ENCODE measurements around the gene SCUBE1.

Gene SCUBE1

DNA sequence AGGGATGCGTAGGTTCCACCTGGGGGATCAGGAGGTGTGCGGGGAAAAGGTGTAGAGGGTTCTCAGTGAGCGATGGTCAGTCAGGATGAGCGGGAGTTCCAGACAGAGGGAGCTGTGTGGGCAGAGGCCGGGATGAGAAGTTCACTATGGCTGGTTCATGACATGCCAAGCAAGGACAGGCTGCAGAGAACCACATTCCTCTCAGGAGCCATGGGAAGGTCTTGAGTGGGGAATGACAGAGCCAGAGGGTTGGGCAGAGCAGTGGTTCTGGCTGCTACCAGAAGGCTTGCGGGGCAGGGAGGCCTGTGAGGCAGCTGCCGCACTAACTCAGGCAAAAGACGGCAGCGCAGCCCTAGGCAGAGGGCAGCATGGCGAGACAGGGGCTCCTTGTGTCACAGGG lies 66.1 kb downstream of the SCUBE1 start:
- DNase-seq (ENCODE audit: low read depth) = no peak
- TF ChIP-seq, protein P1, sequence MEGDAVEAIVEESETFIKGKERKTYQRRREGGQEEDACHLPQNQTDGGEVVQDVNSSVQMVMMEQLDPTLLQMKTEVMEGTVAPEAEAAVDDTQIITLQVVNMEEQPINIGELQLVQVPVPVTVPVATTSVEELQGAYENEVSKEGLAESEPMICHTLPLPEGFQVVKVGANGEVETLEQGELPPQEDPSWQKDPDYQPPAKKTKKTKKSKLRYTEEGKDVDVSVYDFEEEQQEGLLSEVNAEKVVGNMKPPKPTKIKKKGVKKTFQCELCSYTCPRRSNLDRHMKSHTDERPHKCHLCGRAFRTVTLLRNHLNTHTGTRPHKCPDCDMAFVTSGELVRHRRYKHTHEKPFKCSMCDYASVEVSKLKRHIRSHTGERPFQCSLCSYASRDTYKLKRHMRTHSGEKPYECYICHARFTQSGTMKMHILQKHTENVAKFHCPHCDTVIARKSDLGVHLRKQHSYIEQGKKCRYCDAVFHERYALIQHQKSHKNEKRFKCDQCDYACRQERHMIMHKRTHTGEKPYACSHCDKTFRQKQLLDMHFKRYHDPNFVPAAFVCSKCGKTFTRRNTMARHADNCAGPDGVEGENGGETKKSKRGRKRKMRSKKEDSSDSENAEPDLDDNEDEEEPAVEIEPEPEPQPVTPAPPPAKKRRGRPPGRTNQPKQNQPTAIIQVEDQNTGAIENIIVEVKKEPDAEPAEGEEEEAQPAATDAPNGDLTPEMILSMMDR (IDR thresholded peaks at IDR 0.05; ENCODE audit: insufficient read depth, low read depth, low read length, missing control alignments) = no peak
- H3K4me3 ChIP-seq (ENCODE audit: low read depth, low read length) = no peak overlapping the region

DNA sequence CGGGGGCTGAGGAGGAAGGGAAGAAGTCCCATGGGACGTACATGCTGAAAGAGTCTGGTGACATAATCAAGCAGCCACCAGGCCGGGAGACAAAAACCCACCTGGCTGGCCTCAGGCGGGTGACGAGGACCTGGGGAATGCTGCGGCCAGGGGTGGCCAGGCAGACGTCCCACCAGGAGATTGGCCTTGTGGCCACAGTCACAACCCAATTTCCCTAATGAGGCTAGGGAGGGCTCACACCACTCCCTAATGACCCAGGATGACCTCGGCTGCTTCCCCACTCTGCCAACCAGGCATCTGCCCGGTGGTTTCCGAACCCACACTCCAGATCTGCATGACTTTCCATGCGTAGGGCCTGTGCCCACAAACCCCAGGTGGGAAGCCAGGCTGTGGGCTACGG lies 66.9 kb downstream of the SCUBE1 start:
- H3K4me3 ChIP-seq (ENCODE audit: low read depth, low read length) = no peak overlapping the region
- TF ChIP-seq, protein P1 (IDR thresholded peaks at IDR 0.05; ENCODE audit: insufficient read depth, low read depth, low read length, missing control alignments) = no peak
- no peak for DNase-seq (ENCODE audit: low read depth)

DNA sequence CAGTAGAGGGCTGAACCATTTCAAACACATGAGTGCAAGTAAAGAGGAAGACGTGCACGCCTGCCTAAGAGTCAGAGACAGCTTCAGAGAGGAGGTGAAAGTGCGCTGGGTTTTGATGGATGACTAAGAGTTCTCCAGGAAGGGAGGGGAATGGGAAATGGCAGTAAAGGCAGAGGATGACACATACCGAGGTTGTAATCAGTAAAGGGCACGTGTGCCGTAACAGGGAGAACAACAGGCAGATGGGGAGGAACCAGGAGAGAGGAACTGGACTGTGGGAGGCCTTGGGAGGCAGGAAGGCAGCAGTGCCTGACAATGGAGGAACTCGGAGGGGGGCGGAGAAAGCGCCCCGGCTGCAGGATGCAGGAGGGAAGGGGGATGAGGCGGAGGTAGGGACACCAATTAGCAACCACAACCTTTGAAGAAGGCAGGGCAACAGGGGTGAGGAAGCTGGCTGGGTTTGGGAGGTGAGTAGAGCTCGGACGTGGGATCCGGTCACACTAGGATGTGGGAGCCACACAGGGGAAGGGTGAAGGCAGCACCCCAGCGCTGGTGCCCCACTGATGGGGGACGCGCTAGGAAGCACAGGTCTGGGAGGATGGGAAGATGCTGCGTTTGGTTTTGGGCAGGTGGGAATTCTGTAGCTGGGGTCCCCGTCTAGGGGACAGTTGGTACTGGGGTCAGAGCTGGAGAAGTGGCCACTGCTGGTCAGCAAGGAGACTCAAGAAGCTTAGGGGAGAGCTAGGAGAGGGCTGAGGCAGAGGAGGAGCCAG lies 67.4 kb downstream of the SCUBE1 start:
- DNase-seq (ENCODE audit: low read depth) = no peak
- TF ChIP-seq, protein P1 (IDR thresholded peaks at IDR 0.05; ENCODE audit: insufficient read depth, low read depth, low read length, missing control alignments) = no peak
- H3K4me3 ChIP-seq (ENCODE audit: low read depth, low read length) = no peak overlapping the region

DNA sequence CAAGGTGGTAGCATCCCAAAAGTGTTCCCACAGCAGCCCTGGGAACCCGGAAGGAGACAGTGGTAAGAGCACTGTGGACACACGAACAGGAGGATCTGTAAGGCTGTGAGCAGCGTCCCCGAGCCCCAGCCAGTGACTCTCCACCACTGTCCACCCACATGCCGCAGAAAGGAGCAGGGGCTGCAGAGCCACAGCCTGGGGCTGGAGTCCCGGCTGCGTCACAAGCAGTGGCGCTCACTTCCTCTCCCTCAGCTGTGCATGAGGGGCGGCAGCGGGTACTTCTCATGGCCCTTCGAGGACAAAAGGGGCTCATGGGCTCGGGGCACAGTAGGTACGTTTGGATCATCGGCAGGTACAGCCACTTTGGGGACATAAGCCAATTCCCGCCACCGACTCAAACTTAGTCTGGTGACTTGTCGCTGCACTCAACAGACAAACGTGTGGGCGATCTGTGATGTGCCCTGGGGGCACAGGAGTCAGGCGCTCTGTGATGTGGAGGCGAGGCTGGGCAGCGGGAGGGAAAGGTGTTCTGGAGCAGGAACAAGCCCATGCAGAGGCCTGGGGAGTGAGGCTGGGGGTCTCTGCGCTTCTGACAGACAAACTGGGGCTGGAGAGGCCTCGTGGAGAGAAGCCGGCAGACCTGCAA lies 68.5 kb downstream of the SCUBE1 start:
- DNase-seq (ENCODE audit: low read depth) = no peak
- TF ChIP-seq, protein P1 (IDR thresholded peaks at IDR 0.05; ENCODE audit: insufficient read depth, low read depth, low read length, missing control alignments) = no peak
- H3K4me3 ChIP-seq (ENCODE audit: low read depth, low read length) = no peak overlapping the region

DNA sequence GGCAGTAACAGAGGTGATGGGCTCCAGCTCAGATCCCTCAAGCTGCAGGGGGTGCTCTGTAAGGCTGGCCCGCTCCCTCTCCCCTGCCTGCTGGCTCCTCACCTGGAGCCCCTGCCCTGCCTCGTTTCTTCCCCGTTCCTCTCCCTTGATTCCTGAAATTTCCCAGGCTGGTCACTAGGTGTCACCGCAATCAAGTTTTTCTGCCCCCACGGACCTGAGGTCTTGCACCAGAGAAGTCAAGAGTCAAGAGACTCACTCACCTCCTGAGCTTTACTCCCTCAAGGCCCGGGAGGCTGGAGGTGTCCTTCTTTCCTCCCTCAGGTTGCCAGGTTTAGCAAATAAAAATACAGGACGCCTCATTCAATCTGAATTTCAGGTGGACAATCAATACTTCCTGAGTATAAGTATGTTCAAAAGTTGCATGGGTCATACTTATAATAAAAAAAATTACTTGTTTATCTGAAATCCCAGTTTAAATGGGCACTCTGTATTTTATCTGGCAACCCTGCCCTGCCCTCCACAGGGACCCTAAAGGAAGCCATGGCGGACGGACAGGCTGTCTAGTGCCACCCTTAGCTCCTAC lies 69.2 kb downstream of the SCUBE1 start:
- TF ChIP-seq, protein P1 (IDR thresholded peaks at IDR 0.05; ENCODE audit: insufficient read depth, low read depth, low read length, missing control alignments) = peak; percentile 65
- peak; percentile 81 for DNase-seq (ENCODE audit: low read depth)

DNA sequence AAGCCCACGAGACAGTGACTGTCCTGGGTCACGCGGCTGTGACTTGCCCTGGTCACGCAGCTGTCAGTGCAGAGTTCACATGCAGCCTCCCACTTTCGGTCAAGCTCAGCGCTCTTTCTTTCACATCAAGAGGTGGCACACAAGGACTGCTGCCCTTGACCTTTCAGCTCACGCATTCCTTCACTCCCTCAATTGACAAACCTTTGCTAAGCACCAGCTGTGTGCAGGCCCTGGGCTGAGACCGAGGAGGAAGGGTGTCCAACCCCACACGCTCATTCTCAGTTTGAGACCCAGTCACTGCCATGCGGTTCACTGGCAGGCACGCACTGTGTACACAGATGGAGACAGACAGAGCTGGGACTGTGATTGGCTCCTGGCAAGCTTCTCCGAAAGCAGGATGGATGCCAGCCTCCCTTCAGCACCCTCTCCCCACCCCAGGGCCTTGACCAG lies 70.3 kb downstream of the SCUBE1 start:
- H3K4me3 ChIP-seq (ENCODE audit: low read depth, low read length) = no peak overlapping the region
- TF ChIP-seq, protein P1 (IDR thresholded peaks at IDR 0.05; ENCODE audit: insufficient read depth, low read depth, low read length, missing control alignments) = no peak
- DNase-seq (ENCODE audit: low read depth) = peak; percentile 67

More for the DNA sequence above, 69.2 kb downstream of the SCUBE1 start:
- no peak overlapping the region for H3K4me3 ChIP-seq (ENCODE audit: low read depth, low read length)
